Glomerular visceral epithelial cell (primary cell): ENCODE measurements around the gene SPATA9.

Source experiments
- DNase-seq: peaks from one replicate; pipeline ENCODE4 v3.0.0-alpha.2; 2016; ENCODE audit errors: extremely low spot score

SPATA9 gene

GRCh38 chr5:95619514-95620029 lies 63.2 kb downstream of the SPATA9 start:
- DNase-seq, result no peak

- DNase-seq, result no peak
These were observed 63.7 kb downstream of the SPATA9 start for GRCh38 chr5:95619096-95619495.

DNA sequence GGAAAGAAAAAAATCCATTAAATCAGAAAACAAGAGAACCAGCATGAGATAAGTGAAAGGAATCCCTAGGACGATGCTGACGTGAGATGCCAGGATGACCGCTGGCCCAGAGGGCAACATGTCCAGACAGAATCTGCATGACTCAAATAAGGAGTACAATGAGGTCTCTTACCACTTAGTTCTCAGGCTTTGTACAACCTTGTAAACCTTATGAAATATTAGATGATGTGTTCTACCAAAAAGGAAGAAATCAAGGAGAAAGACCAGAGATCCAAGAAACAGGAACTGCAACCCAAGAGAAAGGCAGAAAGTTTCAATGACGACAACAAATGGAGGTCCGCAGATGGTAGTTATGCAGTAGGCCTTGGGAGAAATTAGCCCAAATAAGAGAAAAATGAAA lies 65.7 kb downstream of the SPATA9 start:
- no peak for DNase-seq

DNA sequence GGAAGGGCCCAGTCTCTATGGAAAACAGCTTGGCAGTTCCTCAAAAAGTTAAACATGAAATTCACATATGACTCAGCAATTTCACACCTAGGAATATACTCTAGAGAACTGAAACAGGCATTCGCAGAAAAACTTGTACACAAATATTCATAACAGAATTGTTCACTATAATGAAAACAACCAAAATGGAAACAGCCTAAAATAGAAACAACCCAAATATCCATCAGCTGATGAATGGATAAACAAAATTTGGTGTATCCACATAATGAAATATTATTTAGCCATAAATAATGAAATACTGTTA lies 67.7 kb downstream of the SPATA9 start:
- no peak for DNase-seq

DNA sequence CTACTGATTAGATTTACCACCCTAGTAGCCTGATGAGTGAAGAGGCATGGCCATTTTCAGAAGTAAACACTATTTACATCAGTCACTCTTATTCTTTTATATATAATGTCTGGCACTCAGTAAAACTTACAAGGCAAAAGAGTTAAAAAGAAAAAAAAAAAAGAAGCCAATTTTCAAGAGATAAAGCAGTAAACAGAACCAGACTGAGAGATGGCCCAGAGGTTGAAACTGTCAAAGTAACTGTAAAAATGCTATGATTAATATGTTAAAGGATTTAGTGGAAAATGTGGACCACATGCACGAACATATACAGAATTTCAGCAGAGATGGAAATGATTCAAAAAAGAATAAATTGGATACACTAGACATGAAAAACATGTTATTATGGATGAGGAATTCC lies 69.3 kb downstream of the SPATA9 start:
- no peak for DNase-seq

DNA sequence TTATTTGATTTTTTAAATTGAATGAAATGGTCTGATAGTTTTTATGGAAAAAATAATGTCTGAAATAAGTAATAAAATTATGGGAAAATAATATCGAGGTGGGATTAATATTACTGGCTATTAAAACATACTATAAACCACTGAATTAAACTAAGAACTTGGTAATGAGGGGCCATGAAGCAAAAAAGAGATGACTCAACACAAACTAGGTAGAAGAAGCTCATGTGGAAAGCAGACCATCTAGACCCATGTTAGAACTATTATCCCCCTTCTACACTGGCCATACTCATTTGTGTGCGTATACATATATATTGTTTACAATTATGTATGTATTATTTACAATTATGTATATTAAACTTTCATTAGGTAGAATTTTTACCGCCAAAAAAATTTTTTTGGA lies 71.4 kb downstream of the SPATA9 start:
- DNase-seq, result no peak

- DNase-seq, result no peak
These were observed 72.2 kb downstream of the SPATA9 start for GRCh38 chr5:95610546-95610945.

- no peak for DNase-seq
These were observed 73.1 kb downstream of the SPATA9 start for GRCh38 chr5:95609711-95610110.
